Breast epithelium (tissue), 4 donors: ENCODE results near the gene SLC30A1. TPM values are rescaled to one million over a fixed set of nuclear protein-coding genes. Genes with fewer than 3 reads are reported as not detected.

Experiments used
- DNase-seq, 2 donors: peaks; one replicate each; pipeline ENCODE4 v3.0.0-alpha.2; 2019; ENCODE audit warnings: low spot score in 2 of 2
- H3K27ac ChIP-seq, 2 donors: fragments of 200-600 bp; sonication (generic) in 1 of 2; one replicate each; pipeline ENCODE4 v1.5.1; 2016 to 2019; ENCODE audit warnings: mild to moderate bottlenecking in 1 of 2
- H3K27me3 ChIP-seq, 2 donors: fragments of 200-600 bp; sonication (generic) in 1 of 2; one replicate each; pipeline versions ENCODE4 v1.5.1 to v1.6.0; 2017 to 2019; ENCODE audit warnings: control low read depth in 1 of 2, mild to moderate bottlenecking in 1 of 2
- H3K36me3 ChIP-seq: fragments of 200-600 bp; one replicate; pipeline ENCODE4 v1.5.1; 2019
- H3K4me1 ChIP-seq, 2 donors: fragments of 200-600 bp; sonication (generic); one replicate each; pipeline ENCODE4 v1.5.1; 2016 to 2019; ENCODE audit warnings: control low read depth in 1 of 2
- H3K4me3 ChIP-seq, 3 donors: fragments of 200-600 bp; sonication (generic); 1 replicate in 2 of 3; 2 replicates in 1 of 3; pipeline ENCODE4 v1.5.1; 2016 to 2019; ENCODE audit warnings: mild to moderate bottlenecking in 3 of 3, moderate library complexity in 2 of 3
- H3K9me3 ChIP-seq, 2 donors: fragments of 200-600 bp; sonication (generic) in 1 of 2; one replicate each; pipeline ENCODE4 v1.5.1; 2016 to 2019; ENCODE audit warnings: control low read depth in 1 of 2
- POLR2A ChIP-seq: fragments of 450-650 bp; IDR thresholded peaks from one replicate; pipeline ENCODE4 v1.6.1; 2016; ENCODE audit warnings: antibody characterized with exemption, mild to moderate bottlenecking, moderate library complexity
- POLR2AphosphoS5 ChIP-seq, 3 donors: sonication (generic); formaldehyde crosslinking; IDR thresholded peaks; one replicate each; pipeline ENCODE4 v1.6.1; 2017; ENCODE audit warnings: antibody characterized with exemption in 3 of 3
- intact Hi-C: fragments of 100-400 bp; cut with DNase I; formaldehyde crosslinking; loops from one replicate; pipeline ENCODE4 v1.15.1; 2023; ENCODE audit warnings: low total_unique reads
- total RNA-seq, 3 donors: library from RNA; depleted of rRNA; stranded (reverse); fragments of >200 nt; gene quantifications; one replicate each; pipeline ENCODE4 v1.1.0, GENCODE V29; 2016
- TF ChIP-seq, protein P1 (sequence below), 3 donors: fragments of 450-650 bp; IDR thresholded peaks; one replicate each; pipeline ENCODE4 v1.5.1; 2016 to 2017; ENCODE audit warnings: antibody characterized with exemption in 3 of 3, mild to moderate bottlenecking in 3 of 3, moderate library complexity in 3 of 3

The SLC30A1 gene
- total RNA-seq, 3 donors from 2014 or later, result 16.1 to 21.2 (median 16.3) TPM

- Histone ChIP-seq H3K4me1 (peaks cover 0 to 9% of the 10 kb centered on the region in 2 donors), H3K9me3 (no peaks in the 10 kb centered on the region), H3K27me3 (no peaks in the 10 kb centered on the region), H3K36me3 (no peaks in the 10 kb centered on the region), H3K27ac (peak overlapping the region in 1 of 2 donors; percentile 3), H3K4me3 (peak overlapping the region in 1 of 3 donors; percentile 12)
- TF ChIP-seq POLR2A, result no peak
- no peak for TF ChIP-seq POLR2AphosphoS5 (IDR thresholded peaks at IDR 0.05)
- TF ChIP-seq, protein P1, sequence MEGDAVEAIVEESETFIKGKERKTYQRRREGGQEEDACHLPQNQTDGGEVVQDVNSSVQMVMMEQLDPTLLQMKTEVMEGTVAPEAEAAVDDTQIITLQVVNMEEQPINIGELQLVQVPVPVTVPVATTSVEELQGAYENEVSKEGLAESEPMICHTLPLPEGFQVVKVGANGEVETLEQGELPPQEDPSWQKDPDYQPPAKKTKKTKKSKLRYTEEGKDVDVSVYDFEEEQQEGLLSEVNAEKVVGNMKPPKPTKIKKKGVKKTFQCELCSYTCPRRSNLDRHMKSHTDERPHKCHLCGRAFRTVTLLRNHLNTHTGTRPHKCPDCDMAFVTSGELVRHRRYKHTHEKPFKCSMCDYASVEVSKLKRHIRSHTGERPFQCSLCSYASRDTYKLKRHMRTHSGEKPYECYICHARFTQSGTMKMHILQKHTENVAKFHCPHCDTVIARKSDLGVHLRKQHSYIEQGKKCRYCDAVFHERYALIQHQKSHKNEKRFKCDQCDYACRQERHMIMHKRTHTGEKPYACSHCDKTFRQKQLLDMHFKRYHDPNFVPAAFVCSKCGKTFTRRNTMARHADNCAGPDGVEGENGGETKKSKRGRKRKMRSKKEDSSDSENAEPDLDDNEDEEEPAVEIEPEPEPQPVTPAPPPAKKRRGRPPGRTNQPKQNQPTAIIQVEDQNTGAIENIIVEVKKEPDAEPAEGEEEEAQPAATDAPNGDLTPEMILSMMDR (IDR thresholded peaks at IDR 0.05), result no peak
- DNase-seq, result no peak
- intact Hi-C loops, result no loop called here
These were observed 28.2 kb upstream of the SLC30A1 start for GRCh38 chr1:211606914-211607753.

DNA sequence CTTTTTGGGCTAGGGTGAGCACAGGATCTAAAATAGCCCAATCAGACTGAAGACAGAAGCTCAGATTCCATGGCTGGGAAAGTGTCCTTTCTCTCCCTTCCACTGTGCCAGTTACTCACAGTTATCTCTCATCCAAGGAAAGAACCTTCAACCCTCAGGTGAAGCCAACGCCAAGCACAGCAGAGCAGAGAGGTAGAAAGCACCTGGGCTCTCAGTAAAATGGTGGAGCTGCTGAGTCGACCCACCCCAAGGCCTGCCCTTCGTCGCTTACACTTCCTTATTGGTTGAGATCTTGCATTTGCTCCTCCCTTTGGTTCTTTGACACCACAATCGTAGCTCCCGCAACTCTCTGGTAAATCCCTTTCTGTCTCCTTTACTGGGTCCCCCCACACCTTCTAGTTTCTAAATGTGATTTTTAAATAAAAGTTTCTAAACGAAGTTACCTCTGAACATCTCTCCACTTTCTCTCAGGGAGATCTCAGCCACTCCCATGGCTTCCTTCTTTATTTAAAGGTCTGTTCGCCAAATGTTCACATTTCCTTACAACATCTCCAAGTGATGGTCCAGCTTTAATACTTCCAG is 27.5 kb upstream of the SLC30A1 start:
- Histone ChIP-seq H3K27ac (no peak overlapping the region), H3K9me3 (no peaks in the 10 kb centered on the region), H3K27me3 (no peaks in the 10 kb centered on the region), H3K4me1 (peaks cover 0 to 9% of the 10 kb centered on the region in 2 donors), H3K36me3 (no peaks in the 10 kb centered on the region), H3K4me3 (peak overlapping the region in 2 of 3 donors; percentile 3 to 12)
- TF ChIP-seq POLR2A (no peak), POLR2AphosphoS5 (IDR thresholded peaks at IDR 0.05) (no peak)
- TF ChIP-seq, protein P1 (IDR thresholded peaks at IDR 0.05), result no peak
- intact Hi-C loops, result no loop called here
- DNase-seq, result no peak

GRCh38 chr1:211605603-211606331 is 26.8 kb upstream of the SLC30A1 start:
- Histone ChIP-seq H3K36me3 (no peaks in the 10 kb centered on the region), H3K9me3 (no peaks in the 10 kb centered on the region), H3K4me1 (peaks cover 0 to 9% of the 10 kb centered on the region in 2 donors), H3K27me3 (no peaks in the 10 kb centered on the region), H3K4me3 (peak overlapping the region in 2 of 3 donors; percentile 3 to 12), H3K27ac (no peak overlapping the region)
- intact Hi-C loops, result no loop called here
- DNase-seq, result no peak
- TF ChIP-seq, protein P1 (IDR thresholded peaks at IDR 0.05), result no peak

GRCh38 chr1:211605034-211605433 is 26.1 kb upstream of the SLC30A1 start:
- H3K36me3 ChIP-seq, result no peaks in the 10 kb centered on the region
- no peak overlapping the region for H3K4me3 ChIP-seq
- no peak overlapping the region for H3K27ac ChIP-seq
- TF ChIP-seq POLR2AphosphoS5 (IDR thresholded peaks at IDR 0.05) (no peak), POLR2A (no peak)
- TF ChIP-seq, protein P1 (IDR thresholded peaks at IDR 0.05), result no peak
- H3K27me3 ChIP-seq, result no peaks in the 10 kb centered on the region
- DNase-seq, result no peak
- intact Hi-C loops, result no loop called here
- H3K4me1 ChIP-seq, result peaks cover 0 to 9% of the 10 kb centered on the region in 2 donors
- H3K9me3 ChIP-seq, result no peaks in the 10 kb centered on the region
